DMS114 treated with DMSO at 0.1 percent for 48 hours (cell line): ENCODE data around the gene RPL13.
"Not testable (repeated sequence)": the region's sequence is repeated elsewhere in the genome, so short reads cannot be mapped to it uniquely, and the experiment has no call there.

Experiments
- DNase-seq: peaks from one replicate; lab custom pipeline; 2025; ENCODE audit not compliant: unreplicated experiment; lab: John Stamatoyannopoulos, UW

Gene RPL13

GRCh38 chr16:89575247-89576152 lies 15.0 kb downstream of the RPL13 start, which contains the start of gene CPNE7:
CPNE7 (plus strand) TSS chr16:89575758; CDS start chr16:89575898, 140 bp downstream.
- DNase-seq: no peak

DNA sequence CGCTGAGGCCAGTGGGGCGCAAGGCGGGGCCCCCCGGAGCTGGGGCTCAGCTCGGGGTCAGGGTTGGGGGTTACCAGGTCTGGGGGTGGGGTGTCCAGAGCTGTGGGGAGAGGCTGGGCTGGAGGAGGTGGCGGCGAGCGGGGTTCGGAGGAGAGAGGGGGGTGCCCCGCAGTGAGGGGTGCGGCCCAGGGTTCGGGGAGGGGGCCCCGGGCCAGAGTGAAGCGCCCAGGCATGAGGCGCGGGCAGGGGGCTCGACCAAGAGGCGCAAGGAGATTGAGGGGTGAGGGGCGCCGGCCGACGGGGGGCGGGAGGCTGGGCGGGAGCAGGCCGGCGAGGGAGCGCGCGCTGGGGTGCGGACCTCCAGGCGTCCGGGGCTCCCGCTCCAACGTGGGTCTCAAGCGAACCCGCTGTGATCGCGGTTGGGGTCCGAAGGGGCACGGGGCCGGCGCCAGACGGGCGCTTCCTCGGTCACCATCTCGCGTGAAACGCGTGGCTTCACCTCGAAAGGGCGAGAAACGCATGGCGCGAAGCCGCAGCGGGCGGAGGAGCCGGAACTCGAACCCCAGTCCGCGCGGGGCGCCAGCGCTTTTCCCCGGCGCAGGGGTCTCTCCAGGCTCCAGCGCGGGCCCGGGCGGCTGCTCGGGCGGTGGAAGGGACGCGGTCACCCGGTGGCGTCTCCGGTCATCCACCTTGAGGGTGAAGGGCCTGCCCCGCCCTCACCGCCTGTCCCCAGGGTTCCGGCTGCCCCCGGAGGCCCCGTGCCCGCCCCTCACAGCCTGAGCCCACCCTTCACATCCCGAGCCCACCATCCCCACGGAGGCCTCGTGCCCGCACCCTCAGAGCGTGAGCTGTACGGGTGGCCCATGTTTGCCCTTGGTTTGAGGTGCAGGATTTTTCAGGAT lies 15.9 kb downstream of the RPL13 start:
- DNase-seq: no peak

GRCh38 chr16:89577055-89577759 lies 16.7 kb downstream of the RPL13 start:
- DNase-seq: no peak

DNA sequence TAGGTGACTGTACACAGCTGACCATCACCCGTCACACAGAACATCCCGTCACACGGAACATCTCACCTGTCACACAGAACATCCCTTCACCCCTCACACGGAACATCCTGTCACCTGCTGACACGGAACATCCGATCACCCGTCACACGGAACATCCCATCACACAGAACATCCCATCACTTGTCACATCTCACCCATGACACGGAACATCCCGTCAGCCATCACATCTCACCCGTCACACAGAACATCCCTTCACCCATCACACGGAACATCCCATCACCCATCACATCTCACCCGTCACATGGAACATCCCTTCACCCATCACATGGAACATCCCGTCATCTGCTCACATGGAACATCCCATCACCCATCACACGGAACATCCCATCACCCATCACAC lies 18.9 kb downstream of the RPL13 start:
- DNase-seq: no peak

GRCh38 chr16:89581045-89581695 lies 20.7 kb downstream of the RPL13 start:
- DNase-seq: no peak

GRCh38 chr16:89581861-89582563 lies 21.5 kb downstream of the RPL13 start:
- DNase-seq: no peak

GRCh38 chr16:89582614-89583196 lies 22.2 kb downstream of the RPL13 start:
- DNase-seq: no peak

- no peak for DNase-seq
Observed at GRCh38 chr16:89583197-89583894, 22.9 kb downstream of the RPL13 start.

DNA sequence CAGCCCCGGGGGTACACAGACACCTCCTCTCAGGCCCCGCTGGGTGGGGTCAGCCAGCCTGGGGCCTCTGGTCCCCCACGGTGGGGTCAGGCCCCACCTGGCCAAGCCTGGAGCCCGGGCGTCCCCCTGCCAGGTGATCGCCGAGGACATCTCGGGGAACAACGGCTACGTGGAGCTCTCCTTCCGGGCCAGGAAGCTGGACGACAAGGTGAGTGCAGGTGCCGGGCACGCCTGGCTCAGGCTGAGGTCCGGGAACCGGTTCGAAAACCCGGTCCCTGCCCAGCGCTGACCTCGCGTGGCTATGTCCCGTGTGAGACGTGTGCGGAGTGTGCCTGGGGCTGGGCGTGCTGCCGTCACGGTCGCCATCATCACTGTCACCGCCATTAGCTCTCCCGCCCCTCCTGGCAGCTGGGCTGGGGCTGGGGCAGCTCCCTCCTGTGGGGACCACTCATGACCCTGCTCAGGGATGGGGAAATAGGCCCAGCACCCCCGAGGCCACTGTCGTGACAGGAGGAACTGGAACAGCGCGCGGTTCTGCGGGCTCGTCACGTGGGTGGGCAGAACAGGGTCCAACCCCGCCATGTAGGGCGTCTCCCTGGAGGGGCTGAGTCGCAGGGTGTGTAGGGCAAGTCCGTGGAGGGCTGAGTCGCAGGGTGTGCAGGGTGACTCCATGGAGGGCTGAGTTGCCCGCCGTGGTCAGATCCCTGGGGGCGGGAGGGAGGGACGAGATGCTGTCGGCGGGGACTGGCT lies 23.6 kb downstream of the RPL13 start:
- no peak for DNase-seq

GRCh38 chr16:89584768-89585549 lies 24.5 kb downstream of the RPL13 start:
- no peak for DNase-seq

GRCh38 chr16:89586218-89586617 lies 25.7 kb downstream of the RPL13 start:
- DNase-seq: no peak

GRCh38 chr16:89586853-89587252 lies 26.4 kb downstream of the RPL13 start:
- DNase-seq: no peak

DNA sequence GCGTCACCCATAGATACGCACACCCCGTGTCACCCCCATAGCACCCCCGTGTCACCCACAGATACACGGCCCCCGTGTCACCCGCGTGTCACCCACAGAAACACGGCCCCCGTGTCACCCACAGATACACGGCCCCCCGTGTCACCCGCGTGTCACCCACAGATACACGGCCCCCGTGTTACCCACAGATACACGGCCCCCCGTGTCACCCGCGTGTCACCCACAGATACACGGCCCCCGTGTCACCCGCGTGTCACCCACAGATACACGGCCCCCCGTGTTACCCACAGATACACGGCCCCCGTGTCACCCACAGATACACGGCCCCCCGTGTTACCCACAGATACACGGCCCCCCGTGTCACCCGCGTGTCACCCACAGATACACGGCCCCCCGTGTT lies 27.2 kb downstream of the RPL13 start:
- not testable (repeated sequence) for DNase-seq

- no peak for DNase-seq
Observed at GRCh38 chr16:89588413-89589109, 28.1 kb downstream of the RPL13 start.

GRCh38 chr16:89589241-89589926 lies 28.9 kb downstream of the RPL13 start:
- DNase-seq: no peak

DNA sequence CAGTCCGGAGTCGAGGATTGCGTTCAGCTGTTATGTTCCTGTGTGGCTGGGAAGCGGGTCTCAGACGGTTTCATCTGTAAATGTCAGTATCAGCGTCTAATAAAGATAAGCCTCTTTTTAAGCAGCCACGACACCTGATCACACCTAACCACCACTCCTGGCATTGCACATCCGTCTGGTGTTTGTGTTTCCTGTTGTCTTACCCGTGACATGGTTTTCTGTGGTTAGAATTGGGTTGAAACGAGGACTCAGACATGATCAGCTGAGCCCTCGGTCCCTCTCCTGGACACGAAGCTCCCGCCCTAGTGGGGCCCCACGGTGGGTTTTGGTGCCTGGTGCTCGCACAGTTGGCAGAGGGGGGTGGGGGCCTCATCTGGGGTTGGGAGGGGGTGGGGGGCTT lies 33.4 kb downstream of the RPL13 start:
- DNase-seq: no peak
